HepG2 (cell line): Measurements from ENCODE around the gene MYD88. TPM values are rescaled to one million over a fixed set of nuclear protein-coding genes. Genes with fewer than 3 reads are reported as not detected.

Source experiments
- ATAC-seq: fragments of 200-7000 bp; cut with Tn5 transposase; 3 replicates; pipeline ENCODE4 v1.9.1; 2020; ENCODE audit warnings: mild to moderate bottlenecking, moderate library complexity
- BruUV-seq: library from RNA; stranded (reverse); fragments of 400-500 nt; replicated peaks from 2 replicates; lab custom pipeline; 2021; lab: Mats Ljungman, UMichigan
- CTCF ChIA-PET: fragments of 300-600 bp; formaldehyde crosslinking; extraction: SDS; loops from one replicate; lab custom pipeline; 2021; ENCODE audit warnings: low total read pairs, inconsistent platforms, low intra/inter-chr PET ratio; lab: Yijun Ruan, JAX
- POLR2A ChIA-PET: fragments of 350-600 bp; sonication (Branson Sonifier 250); formaldehyde crosslinking; loops from one replicate; lab custom pipeline; 2020; ENCODE audit warnings: antibody characterized with exemption, inconsistent platforms; lab: Yijun Ruan, JAX
- DNase-seq: peaks from one replicate; pipeline ENCODE4 v3.0.0-alpha.2; 2015; ENCODE audit warnings: low spot score
- FAIRE-seq: peaks from 3 replicates; lab custom pipeline; 2011; peaks lifted over from hg19 to GRCh38; lab: Jason Lieb, UNC
- H2AFZ ChIP-seq: one replicate; pipeline ENCODE4 v1.6.1; 2011; ENCODE audit warnings: low read length, inconsistent platforms
- H3K27ac ChIP-seq: fragments of 300-600 bp; 3 replicates; pipeline ENCODE4 v1.8.0; 2011; ENCODE audit warnings: mixed run types, mild to moderate bottlenecking, mixed read lengths, low read length, inconsistent platforms; ENCODE audit not compliant: insufficient read depth; ENCODE audit errors: extremely low read length
- H3K27me3 ChIP-seq, 2 experiments: fragments of 200-600 bp in 1 of 2; 2 replicates in 1 of 2; 3 replicates in 1 of 2; pipeline versions ENCODE4 v1.6.0 to v1.8.0; 2011; ENCODE audit warnings: low read length in 2 of 2, mild to moderate bottlenecking in 2 of 2, moderate library complexity in 2 of 2, inconsistent platforms in 1 of 2; ENCODE audit not compliant: insufficient read depth in 2 of 2, control insufficient read depth in 1 of 2
- H3K36me3 ChIP-seq, 2 experiments: fragments of 200-600 bp in 1 of 2; replicated peaks in 1 of 2; 2 replicates in 1 of 2; 3 replicates in 1 of 2; pipeline versions ENCODE4 v1.5.1 to v1.8.0; 2011; ENCODE audit warnings: low read length in 2 of 2, inconsistent platforms in 1 of 2; ENCODE audit not compliant: insufficient read depth in 2 of 2, control insufficient read depth in 1 of 2
- H3K4me1 ChIP-seq: 2 replicates; pipeline ENCODE4 v1.5.1; 2012; ENCODE audit warnings: low read length, inconsistent platforms; ENCODE audit not compliant: insufficient read depth
- H3K4me2 ChIP-seq: 2 replicates; pipeline ENCODE4 v1.6.0; 2011; ENCODE audit warnings: low read depth, low read length, inconsistent platforms
- H3K4me3 ChIP-seq, 3 experiments: fragments of 200-600 bp in 1 of 3; sonication (generic), shearing (Covaris generic) in 1 of 3; replicated peaks in 1 of 3; 2 replicates each; pipeline ENCODE4 v1.5.1; 2011 to 2016; ENCODE audit warnings: low read length in 3 of 3, inconsistent platforms in 2 of 3, low read depth in 2 of 3, mild to moderate bottlenecking in 2 of 3, control low read depth in 1 of 3, mixed read lengths in 1 of 3; ENCODE audit not compliant: insufficient read depth in 1 of 3
- H3K79me2 ChIP-seq: one replicate; pipeline ENCODE4 v1.6.1; 2011; ENCODE audit warnings: low read length, inconsistent platforms; ENCODE audit not compliant: insufficient read depth
- H3K9ac ChIP-seq: 2 replicates; pipeline ENCODE4 v1.6.0; 2011; ENCODE audit warnings: mild to moderate bottlenecking, low read depth, low read length, inconsistent platforms; ENCODE audit not compliant: insufficient read depth
- H3K9me3 ChIP-seq: 2 replicates; pipeline ENCODE4 v1.5.1; 2012; ENCODE audit warnings: mild to moderate bottlenecking, low read length
- H4K20me1 ChIP-seq: 2 replicates; pipeline ENCODE4 v1.6.0; 2011; ENCODE audit warnings: inconsistent platforms, mild to moderate bottlenecking, low read length, moderate library complexity; ENCODE audit not compliant: insufficient read depth
- POLR2A ChIP-seq, 2 experiments: IDR thresholded peaks; 2 replicates each; pipeline ENCODE4 v1.6.1; 2011; ENCODE audit warnings: low read depth in 2 of 2, low read length in 2 of 2, mild to moderate bottlenecking in 1 of 2, moderate library complexity in 1 of 2; ENCODE audit not compliant: insufficient read depth in 1 of 2
- POLR2G ChIP-seq: fragments of 200-400 bp; formaldehyde crosslinking; IDR thresholded peaks from 2 replicates; pipeline ENCODE4 v1.6.1; 2018; ENCODE audit warnings: mild to moderate bottlenecking, low read depth, low read length, moderate library complexity
- SALL1 ChIP-seq: sonication (generic); formaldehyde crosslinking; IDR thresholded peaks from 2 replicates; pipeline ENCODE4 v1.8.0; 2022; ENCODE audit warnings: mild to moderate bottlenecking, missing genetic modification reagents
- ZNF263 ChIP-seq: sonication (generic); formaldehyde crosslinking; IDR thresholded peaks from 2 replicates; pipeline ENCODE4 v1.4.0; 2020; ENCODE audit warnings: missing genetic modification reagents
- ZNF432 ChIP-seq: sonication (generic); formaldehyde crosslinking; IDR thresholded peaks from 2 replicates; pipeline ENCODE4 v1.5.0; 2020; ENCODE audit warnings: missing genetic modification reagents, mild to moderate bottlenecking, borderline replicate concordance
- ZNF451 ChIP-seq: sonication (generic); formaldehyde crosslinking; IDR thresholded peaks from 2 replicates; pipeline ENCODE4 v1.5.0; 2020; ENCODE audit warnings: mild to moderate bottlenecking, missing genetic modification reagents
- ZNF546 ChIP-seq: sonication (generic); formaldehyde crosslinking; conservative IDR thresholded peaks from 2 replicates; pipeline ENCODE4 v1.8.1; 2023; ENCODE audit warnings: mild to moderate bottlenecking, missing genetic modification reagents
- WGBS: methylation state at CpG from one replicate; pipeline ENCODE4 v1.1.6; 2017; ENCODE audit warnings: low lambda C conversion rate; 5-methylcytosine and 5-hydroxymethylcytosine counted together
- in situ Hi-C: cut with HindIII; loops from 2 replicates; pipeline ENCODE4 v1.10.0; 2017; ENCODE audit warnings: low pct_unique_long_range_greater_than_20kb; ENCODE audit not compliant: extremely low pct_ligation_motif_present
- intact Hi-C: fragments of 100-400 bp; cut with micrococcal nuclease; formaldehyde crosslinking; loops from one replicate; pipeline ENCODE4 v1.10.0; 2022; ENCODE audit not compliant: unreplicated experiment
- polyA plus RNA-seq, 8 experiments: library from polyadenylated mRNA; depleted of rRNA in 3 of 8; stranded (reverse) in 7 of 8; unstranded in 1 of 8; fragments of >200 nt; fragmentation: Illumina TruSeq in 4 of 8; extraction: Trizol in 4 of 8; gene quantifications; 2 replicates each; pipeline versions ENCODE4 v1.2.1 to v1.2.3, GENCODE V29; 2011 to 2016; ENCODE audit warnings: low read depth in 4 of 8, missing spikeins in 1 of 8, mixed read lengths in 1 of 8; ENCODE audit not compliant: insufficient read depth in 1 of 8
- total RNA-seq, 5 experiments: library from RNA; depleted of rRNA; stranded (reverse); fragments of >200 nt; fragmentation: Illumina TruSeq; extraction: Trizol; gene quantifications; 2 replicates each; pipeline ENCODE4 v1.2.3, GENCODE V29; 2016; ENCODE audit warnings: low read depth in 1 of 5
- TF ChIP-seq, protein P1 (sequence below): sonication (generic); formaldehyde crosslinking; IDR thresholded peaks from 2 replicates; pipeline ENCODE4 v1.8.0; 2022; ENCODE audit warnings: mild to moderate bottlenecking, missing genetic modification reagents, borderline replicate concordance
- TF ChIP-seq, protein P2 (sequence below), 2 experiments: sonication (generic) in 1 of 2; formaldehyde crosslinking in 1 of 2; IDR thresholded peaks; 2 replicates each; pipeline versions ENCODE4 v1.4.0 to v1.6.1; 2018 to 2020; ENCODE audit warnings: missing genetic modification reagents in 2 of 2, borderline replicate concordance in 1 of 2, low read depth in 1 of 2, mild to moderate bottlenecking in 1 of 2, missing biosample characterization in 1 of 2
- TF ChIP-seq, protein P3 (sequence below): sonication (generic); formaldehyde crosslinking; IDR thresholded peaks from 2 replicates; pipeline ENCODE4 v1.8.1; 2023; ENCODE audit warnings: mild to moderate bottlenecking, missing genetic modification reagents
- TF ChIP-seq, protein P4 (sequence below): sonication (generic); formaldehyde crosslinking; IDR thresholded peaks from 2 replicates; pipeline ENCODE4 v1.4.0; 2020; ENCODE audit warnings: missing genetic modification reagents, borderline replicate concordance

MYD88 gene
- total and polyA plus RNA-seq, 2 of the 13 experiments (the other 11 are each of a cell fraction or from before 2014, with no cell fraction given), result 7.6 to 32.7 TPM

DNA sequence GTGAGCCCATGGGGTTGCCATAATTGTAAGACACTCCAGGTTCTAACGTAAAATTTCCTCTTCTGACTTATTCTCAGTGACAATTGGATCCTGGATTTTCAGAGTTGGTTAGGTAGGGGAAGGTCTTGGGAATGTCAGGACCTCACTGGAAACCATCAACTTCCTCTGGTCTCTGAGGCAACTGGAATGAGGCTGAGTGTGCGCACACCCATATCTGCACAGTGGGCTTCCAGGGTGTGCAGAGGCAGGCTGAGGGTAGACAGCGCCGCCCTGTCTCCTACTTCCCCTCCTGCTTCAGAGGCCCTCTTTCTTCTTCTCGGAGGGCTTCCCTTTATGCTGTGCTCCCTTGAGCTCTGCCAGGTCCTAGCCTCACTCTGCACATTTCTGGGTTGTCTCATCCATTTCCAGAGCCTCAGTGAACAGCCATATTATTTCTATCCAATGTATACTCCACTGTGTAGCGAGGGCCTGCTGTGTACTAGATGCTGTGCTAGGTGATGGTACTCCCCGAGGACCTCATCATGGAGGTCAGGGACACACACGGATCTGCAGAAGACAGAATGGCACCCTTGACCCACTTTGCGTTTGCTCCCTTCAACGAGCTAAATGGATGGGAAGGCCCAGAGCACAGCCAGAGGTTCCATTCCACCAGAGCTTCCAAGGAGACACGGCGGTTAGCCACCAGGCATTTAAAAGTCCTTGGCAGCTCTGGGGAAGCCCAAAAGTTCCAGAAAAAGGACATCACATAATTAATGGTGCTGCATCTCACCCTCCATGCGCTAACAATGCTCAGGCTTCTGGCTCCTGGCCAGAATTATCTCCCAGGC is 19.8 kb upstream of the MYD88 start:
- in situ Hi-C loops, result loop anchor here (10.0 kb wide), 1 partner anchor 156 kb away; no protein-coding TSS in a partner anchor
- CTCF ChIA-PET, result no interaction called here
- DNase-seq (no peak), FAIRE-seq (no peak), ATAC-seq (no peak)
- 94% methylated on average over 7 of the region's 13 CpGs for WGBS
- Histone ChIP-seq H3K36me3 (peaks cover 15 to 36% of the 10 kb centered on the region in 2 experiments), H3K4me1 (peaks cover 24% of the 10 kb centered on the region; the same call in 1 of the 2 replicates), H4K20me1 (peaks cover 21% of the 10 kb centered on the region), H3K9me3 (no peaks in the 10 kb centered on the region), H3K9ac (no peak overlapping the region), H3K4me3 (no peak overlapping the region), H3K79me2 (no peaks in the 10 kb centered on the region), H3K4me2 (no peak overlapping the region), H3K27ac (peak overlapping the region; percentile 14), H2AFZ (no peak overlapping the region), H3K27me3 (peaks cover 0 to 8% of the 10 kb centered on the region in 2 experiments; a peak in 1 of 5 replicates)
- intact Hi-C loops, result loop anchor here (1.0 kb wide), 1 partner anchor 164 kb away; the partner anchor contains the start of gene SLC22A14
- POLR2A ChIA-PET, result interaction anchor here (1.0 to 8.0 kb wide), 5 partner anchors 10 to 180 kb away, joined by 3 to 87 read pairs (median 25); partner anchors contain the start of genes ACAA1, MYD88 and OXSR1
- BruUV-seq, result TSS peak; percentile 35
- TF ChIP-seq, protein P1, sequence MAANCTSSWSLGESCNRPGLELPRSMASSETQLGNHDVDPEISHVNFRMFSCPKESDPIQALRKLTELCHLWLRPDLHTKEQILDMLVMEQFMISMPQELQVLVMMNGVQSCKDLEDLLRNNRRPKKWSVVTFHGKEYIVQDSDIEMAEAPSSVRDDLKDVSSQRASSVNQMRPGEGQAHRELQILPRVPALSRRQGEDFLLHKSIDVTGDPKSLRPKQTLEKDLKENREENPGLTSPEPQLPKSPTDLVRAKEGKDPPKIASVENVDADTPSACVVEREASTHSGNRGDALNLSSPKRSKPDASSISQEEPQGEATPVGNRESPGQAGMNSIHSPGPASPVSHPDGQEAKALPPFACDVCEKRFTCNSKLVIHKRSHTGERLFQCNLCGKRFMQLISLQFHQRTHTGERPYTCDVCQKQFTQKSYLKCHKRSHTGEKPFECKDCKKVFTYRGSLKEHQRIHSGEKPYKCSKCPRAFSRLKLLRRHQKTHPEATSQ, result 0 out of 2 replicates have a peak, but pooled peaks have one; percentile 28
- 0 out of 2 replicates have a peak, but pooled peaks have one; percentile 2 for TF ChIP-seq SALL1
- TF ChIP-seq POLR2G, result peak; percentile 16
- TF ChIP-seq POLR2A (IDR thresholded peaks at IDR 0.05; ENCODE audit: insufficient read depth in 1 of 2, low read depth in 2 of 2, low read length in 2 of 2), result peak in 1 of 2 experiments; percentile 51; a peak in 3 of 4 replicates
- 0 out of 2 replicates have a peak, but pooled peaks have one; percentile 7 for TF ChIP-seq ZNF546 (CRISPR knock-in tag)
- TF ChIP-seq, protein P2, sequence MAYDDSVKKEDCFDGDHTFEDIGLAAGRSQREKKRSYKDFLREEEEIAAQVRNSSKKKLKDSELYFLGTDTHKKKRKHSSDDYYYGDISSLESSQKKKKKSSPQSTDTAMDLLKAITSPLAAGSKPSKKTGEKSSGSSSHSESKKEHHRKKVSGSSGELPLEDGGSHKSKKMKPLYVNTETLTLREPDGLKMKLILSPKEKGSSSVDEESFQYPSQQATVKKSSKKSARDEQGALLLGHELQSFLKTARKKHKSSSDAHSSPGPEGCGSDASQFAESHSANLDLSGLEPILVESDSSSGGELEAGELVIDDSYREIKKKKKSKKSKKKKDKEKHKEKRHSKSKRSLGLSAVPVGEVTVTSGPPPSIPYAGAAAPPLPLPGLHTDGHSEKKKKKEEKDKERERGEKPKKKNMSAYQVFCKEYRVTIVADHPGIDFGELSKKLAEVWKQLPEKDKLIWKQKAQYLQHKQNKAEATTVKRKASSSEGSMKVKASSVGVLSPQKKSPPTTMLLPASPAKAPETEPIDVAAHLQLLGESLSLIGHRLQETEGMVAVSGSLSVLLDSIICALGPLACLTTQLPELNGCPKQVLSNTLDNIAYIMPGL (CRISPR knock-in tag; IDR thresholded peaks at IDR 0.05; ENCODE audit: borderline replicate concordance in 1 of 2, low read depth in 1 of 2), result peak in 1 of 2 experiments; percentile 18; a peak in 1 of 4 replicates
- TF ChIP-seq ZNF263 (CRISPR knock-in tag), result no peak
- TF ChIP-seq ZNF432 (CRISPR knock-in tag), result 0 out of 2 replicates have a peak, but pooled peaks have one; percentile 65
- TF ChIP-seq ZNF451 (CRISPR knock-in tag), result 0 out of 2 replicates have a peak, but pooled peaks have one; percentile 19
- TF ChIP-seq, protein P3, sequence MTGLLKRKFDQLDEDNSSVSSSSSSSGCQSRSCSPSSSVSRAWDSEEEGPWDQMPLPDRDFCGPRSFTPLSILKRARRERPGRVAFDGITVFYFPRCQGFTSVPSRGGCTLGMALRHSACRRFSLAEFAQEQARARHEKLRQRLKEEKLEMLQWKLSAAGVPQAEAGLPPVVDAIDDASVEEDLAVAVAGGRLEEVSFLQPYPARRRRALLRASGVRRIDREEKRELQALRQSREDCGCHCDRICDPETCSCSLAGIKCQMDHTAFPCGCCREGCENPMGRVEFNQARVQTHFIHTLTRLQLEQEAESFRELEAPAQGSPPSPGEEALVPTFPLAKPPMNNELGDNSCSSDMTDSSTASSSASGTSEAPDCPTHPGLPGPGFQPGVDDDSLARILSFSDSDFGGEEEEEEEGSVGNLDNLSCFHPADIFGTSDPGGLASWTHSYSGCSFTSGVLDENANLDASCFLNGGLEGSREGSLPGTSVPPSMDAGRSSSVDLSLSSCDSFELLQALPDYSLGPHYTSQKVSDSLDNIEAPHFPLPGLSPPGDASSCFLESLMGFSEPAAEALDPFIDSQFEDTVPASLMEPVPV (CRISPR knock-in tag), result 0 out of 2 replicates have a peak, but pooled peaks have one; percentile 25
- TF ChIP-seq, protein P4, sequence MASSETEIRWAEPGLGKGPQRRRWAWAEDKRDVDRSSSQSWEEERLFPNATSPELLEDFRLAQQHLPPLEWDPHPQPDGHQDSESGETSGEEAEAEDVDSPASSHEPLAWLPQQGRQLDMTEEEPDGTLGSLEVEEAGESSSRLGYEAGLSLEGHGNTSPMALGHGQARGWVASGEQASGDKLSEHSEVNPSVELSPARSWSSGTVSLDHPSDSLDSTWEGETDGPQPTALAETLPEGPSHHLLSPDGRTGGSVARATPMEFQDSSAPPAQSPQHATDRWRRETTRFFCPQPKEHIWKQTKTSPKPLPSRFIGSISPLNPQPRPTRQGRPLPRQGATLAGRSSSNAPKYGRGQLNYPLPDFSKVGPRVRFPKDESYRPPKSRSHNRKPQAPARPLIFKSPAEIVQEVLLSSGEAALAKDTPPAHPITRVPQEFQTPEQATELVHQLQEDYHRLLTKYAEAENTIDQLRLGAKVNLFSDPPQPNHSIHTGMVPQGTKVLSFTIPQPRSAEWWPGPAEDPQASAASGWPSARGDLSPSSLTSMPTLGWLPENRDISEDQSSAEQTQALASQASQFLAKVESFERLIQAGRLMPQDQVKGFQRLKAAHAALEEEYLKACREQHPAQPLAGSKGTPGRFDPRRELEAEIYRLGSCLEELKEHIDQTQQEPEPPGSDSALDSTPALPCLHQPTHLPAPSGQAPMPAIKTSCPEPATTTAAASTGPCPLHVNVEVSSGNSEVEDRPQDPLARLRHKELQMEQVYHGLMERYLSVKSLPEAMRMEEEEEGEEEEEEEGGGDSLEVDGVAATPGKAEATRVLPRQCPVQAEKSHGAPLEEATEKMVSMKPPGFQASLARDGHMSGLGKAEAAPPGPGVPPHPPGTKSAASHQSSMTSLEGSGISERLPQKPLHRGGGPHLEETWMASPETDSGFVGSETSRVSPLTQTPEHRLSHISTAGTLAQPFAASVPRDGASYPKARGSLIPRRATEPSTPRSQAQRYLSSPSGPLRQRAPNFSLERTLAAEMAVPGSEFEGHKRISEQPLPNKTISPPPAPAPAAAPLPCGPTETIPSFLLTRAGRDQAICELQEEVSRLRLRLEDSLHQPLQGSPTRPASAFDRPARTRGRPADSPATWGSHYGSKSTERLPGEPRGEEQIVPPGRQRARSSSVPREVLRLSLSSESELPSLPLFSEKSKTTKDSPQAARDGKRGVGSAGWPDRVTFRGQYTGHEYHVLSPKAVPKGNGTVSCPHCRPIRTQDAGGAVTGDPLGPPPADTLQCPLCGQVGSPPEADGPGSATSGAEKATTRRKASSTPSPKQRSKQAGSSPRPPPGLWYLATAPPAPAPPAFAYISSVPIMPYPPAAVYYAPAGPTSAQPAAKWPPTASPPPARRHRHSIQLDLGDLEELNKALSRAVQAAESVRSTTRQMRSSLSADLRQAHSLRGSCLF (CRISPR knock-in tag), result no peak
